Fibroblast of pulmonary artery (primary cell): ENCODE data around the gene OR2M3.
"Not testable (repeated sequence)": the region's sequence is repeated elsewhere in the genome, so short reads cannot be mapped to it uniquely, and the experiment has no call there.

Source experiments
- DNase-seq: peaks from one replicate; pipeline ENCODE4 v3.0.0-alpha.2; 2010; ENCODE audit warnings: low read depth
- H3K4me3 ChIP-seq: replicated peaks from 2 replicates; pipeline ENCODE4 v1.5.1; 2011; ENCODE audit warnings: low read depth, mild to moderate bottlenecking, control low read depth, low read length, moderate library complexity
- TF ChIP-seq, protein P1 (sequence below): IDR thresholded peaks from 2 replicates; pipeline ENCODE4 v1.5.1; 2011; ENCODE audit warnings: mild to moderate bottlenecking, control low read depth, low read length, inconsistent platforms; ENCODE audit errors: missing control alignments

The OR2M3 gene

GRCh38 chr1:248231117-248231516, 34.1 kb downstream of the OR2M3 start, which contains the start of gene OR2M4:
Gene OR2M4 (plus strand): TSS chr1:248231417. CDS start chr1:248238929, 7,512 bp downstream.
- no peak for DNase-seq
- TF ChIP-seq, protein P1, sequence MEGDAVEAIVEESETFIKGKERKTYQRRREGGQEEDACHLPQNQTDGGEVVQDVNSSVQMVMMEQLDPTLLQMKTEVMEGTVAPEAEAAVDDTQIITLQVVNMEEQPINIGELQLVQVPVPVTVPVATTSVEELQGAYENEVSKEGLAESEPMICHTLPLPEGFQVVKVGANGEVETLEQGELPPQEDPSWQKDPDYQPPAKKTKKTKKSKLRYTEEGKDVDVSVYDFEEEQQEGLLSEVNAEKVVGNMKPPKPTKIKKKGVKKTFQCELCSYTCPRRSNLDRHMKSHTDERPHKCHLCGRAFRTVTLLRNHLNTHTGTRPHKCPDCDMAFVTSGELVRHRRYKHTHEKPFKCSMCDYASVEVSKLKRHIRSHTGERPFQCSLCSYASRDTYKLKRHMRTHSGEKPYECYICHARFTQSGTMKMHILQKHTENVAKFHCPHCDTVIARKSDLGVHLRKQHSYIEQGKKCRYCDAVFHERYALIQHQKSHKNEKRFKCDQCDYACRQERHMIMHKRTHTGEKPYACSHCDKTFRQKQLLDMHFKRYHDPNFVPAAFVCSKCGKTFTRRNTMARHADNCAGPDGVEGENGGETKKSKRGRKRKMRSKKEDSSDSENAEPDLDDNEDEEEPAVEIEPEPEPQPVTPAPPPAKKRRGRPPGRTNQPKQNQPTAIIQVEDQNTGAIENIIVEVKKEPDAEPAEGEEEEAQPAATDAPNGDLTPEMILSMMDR, result no peak
- H3K4me3 ChIP-seq, result no peak within 1 kb of the TSS

DNA sequence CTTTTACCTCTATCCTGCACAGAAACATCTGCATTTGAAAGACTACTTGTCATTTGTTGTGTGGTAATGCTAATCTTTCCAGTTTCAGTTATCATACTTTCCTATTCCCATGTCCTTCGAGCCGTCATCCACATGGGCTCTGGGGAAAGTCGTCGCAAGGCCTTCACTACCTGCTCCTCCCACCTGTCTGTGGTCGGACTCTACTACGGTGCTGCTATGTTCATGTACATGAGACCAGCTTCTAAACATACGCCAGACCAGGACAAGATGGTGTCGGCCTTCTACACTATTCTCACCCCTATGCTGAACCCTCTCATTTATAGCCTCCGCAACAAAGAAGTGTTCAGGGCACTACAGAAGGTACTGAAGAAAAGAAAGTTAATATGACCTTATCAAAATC, 42.4 kb downstream of the OR2M3 start:
- TF ChIP-seq, protein P1, result no peak
- no peak overlapping the region for H3K4me3 ChIP-seq
- DNase-seq, result no peak

DNA sequence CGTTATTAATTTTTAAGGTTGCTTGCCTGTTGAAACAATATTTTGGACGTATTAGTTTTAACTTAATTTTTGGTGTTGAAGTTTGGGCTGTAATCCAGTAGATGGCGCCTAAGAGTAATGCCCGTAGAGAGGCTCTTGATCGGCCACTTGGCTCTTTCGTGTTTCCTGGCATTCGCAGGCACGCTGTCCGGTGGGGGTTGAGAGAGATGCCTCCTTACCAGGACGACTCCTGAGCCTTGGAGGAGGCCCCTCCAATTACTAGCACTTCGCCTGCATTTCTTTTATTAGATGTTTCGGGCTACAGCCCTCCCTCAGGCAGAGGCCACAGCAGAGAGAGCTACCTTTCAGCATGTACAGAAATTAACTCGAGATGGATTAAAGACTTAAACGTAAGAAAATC, 46.1 kb downstream of the OR2M3 start:
- TF ChIP-seq, protein P1, result peak; percentile 61
- peak; percentile 32 for DNase-seq
- H3K4me3 ChIP-seq, result no peak overlapping the region

DNA sequence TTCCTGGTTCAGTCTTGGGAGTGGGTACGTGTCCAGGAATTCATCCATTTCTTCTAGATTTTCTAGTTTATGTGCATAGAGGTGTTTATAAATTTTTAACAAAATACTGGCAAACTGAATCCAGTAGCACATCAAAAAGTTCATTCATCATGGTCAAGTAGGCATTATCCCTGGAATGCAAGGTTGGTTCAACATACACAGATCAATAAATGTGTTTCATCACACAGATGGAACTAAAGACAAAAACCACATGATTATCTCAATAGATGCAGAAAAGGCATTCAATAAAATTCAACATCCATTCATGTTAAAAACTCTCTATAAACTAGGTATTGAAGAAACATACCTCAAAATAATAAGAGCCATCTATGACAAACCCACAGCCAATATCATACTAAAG, 62.2 kb downstream of the OR2M3 start:
- not testable (repeated sequence) for H3K4me3 ChIP-seq, DNase-seq
